Right atrium auricular region (tissue), 2 donors: Measurements from ENCODE around the gene USP36. TPM values are rescaled to one million over a fixed set of nuclear protein-coding genes. Genes with fewer than 3 reads are reported as not detected.
A peak's percentile ranks its signal among the peaks of the same experiment; 100 is the strongest.

Experiments used
- DNase-seq: peaks from one replicate; pipeline ENCODE4 v3.0.0-alpha.2; 2019; ENCODE audit warnings: low spot score
- H3K27ac ChIP-seq, 2 donors: fragments of 200-600 bp; sonication (generic); 1 replicate in 1 of 2; 2 replicates in 1 of 2; pipeline ENCODE4 v1.5.1; 2016 to 2019
- H3K27me3 ChIP-seq, 2 donors: fragments of 200-600 bp; sonication (generic); one replicate each; pipeline versions ENCODE4 v1.5.1 to v1.6.0; 2017 to 2019
- H3K36me3 ChIP-seq: fragments of 200-600 bp; sonication (generic); one replicate; pipeline ENCODE4 v1.5.1; 2016
- H3K4me1 ChIP-seq, 2 donors: fragments of 200-600 bp; sonication (generic); one replicate each; pipeline versions ENCODE4 v1.5.1 to v1.6.0; 2017 to 2019
- H3K4me3 ChIP-seq, 2 donors: fragments of 200-600 bp; sonication (generic); 1 replicate in 1 of 2; 2 replicates in 1 of 2; pipeline ENCODE4 v1.5.1; 2017 to 2019; ENCODE audit warnings: mild to moderate bottlenecking in 1 of 2, moderate library complexity in 1 of 2
- H3K9me3 ChIP-seq, 2 donors: fragments of 200-600 bp; sonication (generic); one replicate each; pipeline ENCODE4 v1.5.1; 2019
- CTCF ChIP-seq, 2 donors: fragments of 200-600 bp; sonication (generic); IDR thresholded peaks; one replicate each; pipeline ENCODE4 v1.5.1; 2019; ENCODE audit warnings: antibody characterized with exemption in 2 of 2
- total RNA-seq, 2 donors: library from RNA; depleted of rRNA; stranded (reverse); fragments of >200 nt; gene quantifications; one replicate each; pipeline ENCODE4 v1.1.0, GENCODE V29; 2016

USP36 gene
- total RNA-seq, 2 donors from 2014 or later: 15.4 to 18.1 TPM

- Histone ChIP-seq H3K36me3 (peaks cover 13% of the 10 kb centered on the region), H3K4me3 (no peak overlapping the region), H3K27ac (no peak overlapping the region), H3K9me3 (no peaks in the 10 kb centered on the region), H3K27me3 (no peaks in the 10 kb centered on the region), H3K4me1 (peaks cover 0 to 13% of the 10 kb centered on the region in 2 donors)
- TF ChIP-seq CTCF (IDR thresholded peaks at IDR 0.05): no peak
- no peak for DNase-seq
Observed at GRCh38 chr17:78864117-78864516, 23.5 kb upstream of the USP36 start.

- H3K9me3 ChIP-seq: no peaks in the 10 kb centered on the region
- TF ChIP-seq CTCF (IDR thresholded peaks at IDR 0.05): no peak
- H3K4me1 ChIP-seq: peaks cover 0 to 13% of the 10 kb centered on the region in 2 donors
- H3K36me3 ChIP-seq: peaks cover 7% of the 10 kb centered on the region
- no peaks in the 10 kb centered on the region for H3K27me3 ChIP-seq
- peak; percentile 96 for DNase-seq
- H3K4me3 ChIP-seq: no peak overlapping the region
- peak overlapping the region; percentile 70 to 77 for H3K27ac ChIP-seq
Observed at GRCh38 chr17:78862073-78863023, 21.7 kb upstream of the USP36 start.

GRCh38 chr17:78861229-78861628 is 20.6 kb upstream of the USP36 start:
- DNase-seq: no peak
- TF ChIP-seq CTCF (IDR thresholded peaks at IDR 0.05): no peak
- H3K36me3 ChIP-seq: peaks cover 18% of the 10 kb centered on the region
- H3K4me3 ChIP-seq: no peak overlapping the region
- H3K27ac ChIP-seq: peak overlapping the region; percentile 70 to 77
- peaks cover 0 to 9% of the 10 kb centered on the region in 2 donors for H3K4me1 ChIP-seq
- H3K9me3 ChIP-seq: no peaks in the 10 kb centered on the region
- no peaks in the 10 kb centered on the region for H3K27me3 ChIP-seq

- H3K36me3 ChIP-seq: peaks cover 36% of the 10 kb centered on the region
- H3K9me3 ChIP-seq: no peaks in the 10 kb centered on the region
- DNase-seq: no peak
- no peak overlapping the region for H3K4me3 ChIP-seq
- no peaks in the 10 kb centered on the region for H3K27me3 ChIP-seq
- no peak overlapping the region for H3K27ac ChIP-seq
- no peaks in the 10 kb centered on the region for H3K4me1 ChIP-seq
- TF ChIP-seq CTCF (IDR thresholded peaks at IDR 0.05): no peak
Observed at GRCh38 chr17:78859051-78859450, 18.4 kb upstream of the USP36 start.

- no peak for TF ChIP-seq CTCF (IDR thresholded peaks at IDR 0.05)
Observed at GRCh38 chr17:78857266-78857665, 16.7 kb upstream of the USP36 start.

More at GRCh38 chr17:78857266-78857665, 16.7 kb upstream of the USP36 start:
- Histone ChIP-seq H3K27me3 (no peaks in the 10 kb centered on the region), H3K27ac (no peak overlapping the region), H3K4me3 (no peak overlapping the region), H3K36me3 (peaks cover 46% of the 10 kb centered on the region), H3K9me3 (no peaks in the 10 kb centered on the region), H3K4me1 (no peaks in the 10 kb centered on the region)
- no peak for DNase-seq
